Thyroid gland (tissue), 4 donors: ENCODE results near the gene USP28.

ENCODE experiments used
- CTCF ChIP-seq, 6 experiments: fragments of 200-600 bp in 3 of 6; fragments of 450-650 bp in 3 of 6; sonication (generic) in 3 of 6; IDR thresholded peaks; one replicate each; pipeline ENCODE4 v1.5.1; 2016 to 2019; ENCODE audit warnings: antibody characterized with exemption in 6 of 6, mild to moderate bottlenecking in 2 of 6, inconsistent platforms in 1 of 6, moderate library complexity in 1 of 6
- POLR2A ChIP-seq, 2 donors: fragments of 450-650 bp; IDR thresholded peaks; one replicate each; pipeline ENCODE4 v1.6.1; 2017; ENCODE audit warnings: antibody characterized with exemption in 2 of 2, mild to moderate bottlenecking in 2 of 2, moderate library complexity in 1 of 2

- TF ChIP-seq CTCF (IDR thresholded peaks at IDR 0.05) (no peak), POLR2A (IDR thresholded peaks at IDR 0.05) (no peak)
These were observed 864 bp upstream of the USP28 start for GRCh38 chr11:113876074-113876797.
